HG02852 (cell line): ENCODE measurements around the gene ACADL.
"Not testable (repeated sequence)": the region's sequence is repeated elsewhere in the genome, so short reads cannot be mapped to it uniquely, and the experiment has no call there.

Experiments used
- ATAC-seq: cut with Tn5 transposase; IDR thresholded peaks from one replicate; pipeline ENCODE4 v1.9.1; 2021; ENCODE audit warnings: mild to moderate bottlenecking, moderate library complexity; ENCODE audit not compliant: unreplicated experiment

ACADL gene

DNA sequence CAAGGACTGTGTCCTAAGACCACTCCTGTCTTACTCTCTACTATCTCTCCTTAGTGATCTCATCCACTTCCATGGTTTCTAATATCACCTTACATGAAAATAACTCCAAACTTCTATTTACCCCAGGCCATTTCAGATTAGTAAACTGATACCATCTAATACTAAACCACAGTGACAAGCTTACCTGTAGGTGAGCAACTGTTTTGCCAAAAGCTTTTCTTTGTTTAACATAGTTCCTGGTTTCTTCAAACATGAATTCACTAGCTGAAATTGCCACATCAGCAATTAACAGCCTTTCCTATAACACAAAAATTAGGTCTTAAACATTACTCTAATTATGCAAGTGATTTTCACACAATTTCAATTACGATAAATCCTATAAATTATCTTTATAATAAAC, 22.1 kb downstream of the ACADL start:
- ATAC-seq = no peak

- ATAC-seq = no peak
Measured at GRCh38 chr2:210199854-210200253, 25.4 kb downstream of the ACADL start.

GRCh38 chr2:210199186-210199765, 26.0 kb downstream of the ACADL start:
- peak; percentile 73 for ATAC-seq

DNA sequence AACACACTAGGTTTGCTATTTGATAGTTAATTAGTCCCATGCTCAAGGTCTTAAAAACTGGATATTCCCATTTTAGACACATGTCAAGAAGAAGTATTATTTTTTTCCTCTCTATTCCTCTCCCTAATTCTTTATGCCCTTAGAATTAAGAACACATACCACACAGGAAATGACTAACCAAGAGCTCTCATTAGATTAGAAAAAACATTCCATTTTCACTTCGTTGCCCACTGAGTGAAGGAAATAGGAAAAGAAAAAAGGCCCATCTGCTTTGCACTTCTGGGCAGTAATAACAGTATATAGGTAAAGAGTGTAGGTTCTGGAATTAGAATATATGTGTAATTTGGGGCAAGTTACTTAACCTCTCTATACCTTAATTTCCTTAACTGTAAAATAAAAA, 26.9 kb downstream of the ACADL start:
- ATAC-seq = no peak

GRCh38 chr2:210197720-210198119, 27.5 kb downstream of the ACADL start:
- ATAC-seq = no peak

DNA sequence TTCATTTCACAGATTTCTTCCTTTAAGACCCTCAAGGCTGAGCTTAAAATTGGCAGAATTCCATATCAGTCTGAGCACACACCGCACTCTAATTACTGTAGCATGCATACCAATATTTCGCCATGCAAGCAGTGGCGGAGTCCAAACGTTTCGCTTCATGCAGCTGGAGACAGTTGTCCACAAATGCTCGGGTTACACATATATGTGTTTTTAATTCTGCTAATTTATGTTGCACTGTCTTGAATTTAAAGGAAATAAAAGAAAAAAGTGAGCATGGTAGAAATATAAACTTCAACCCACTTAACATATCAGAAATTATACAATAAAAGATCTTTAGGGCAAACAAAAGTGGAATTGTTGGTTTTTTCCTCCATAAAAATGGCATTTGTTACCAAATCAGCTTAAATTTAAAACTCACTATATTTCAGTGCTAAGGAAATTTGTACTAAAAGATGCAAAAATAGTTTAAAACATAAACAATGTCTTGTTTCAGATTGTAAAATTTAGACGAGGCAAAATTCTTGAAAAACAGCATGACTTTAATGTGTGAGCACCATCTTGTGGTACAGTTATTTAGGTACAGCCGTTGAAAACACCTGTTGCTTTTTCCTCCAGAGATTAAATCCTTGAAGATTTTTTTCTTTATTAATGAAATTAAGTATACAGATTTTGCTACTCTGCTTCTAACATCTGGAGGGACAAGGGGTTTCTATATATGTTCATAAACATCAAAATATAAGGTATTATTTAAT, 30.0 kb downstream of the ACADL start:
- peak; percentile 53 for ATAC-seq

DNA sequence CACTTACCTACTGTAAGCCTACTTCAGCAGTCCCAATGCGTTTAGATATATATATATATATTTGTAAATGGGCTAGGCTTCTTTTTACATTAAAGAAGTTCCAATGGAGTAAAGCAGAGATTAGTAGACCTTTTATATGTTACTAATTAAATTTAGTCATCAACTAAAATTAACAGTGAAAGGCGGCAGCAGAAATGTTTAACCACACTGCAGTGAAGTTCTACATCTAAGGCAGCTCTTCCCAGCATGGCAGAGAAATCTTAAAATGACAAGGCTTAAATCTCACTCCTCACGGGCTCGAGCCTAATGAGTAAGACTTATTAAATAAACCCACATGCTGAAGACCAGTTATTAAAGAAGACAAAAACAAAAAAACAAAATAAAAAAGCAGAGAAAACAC, 34.9 kb downstream of the ACADL start:
- no peak for ATAC-seq

DNA sequence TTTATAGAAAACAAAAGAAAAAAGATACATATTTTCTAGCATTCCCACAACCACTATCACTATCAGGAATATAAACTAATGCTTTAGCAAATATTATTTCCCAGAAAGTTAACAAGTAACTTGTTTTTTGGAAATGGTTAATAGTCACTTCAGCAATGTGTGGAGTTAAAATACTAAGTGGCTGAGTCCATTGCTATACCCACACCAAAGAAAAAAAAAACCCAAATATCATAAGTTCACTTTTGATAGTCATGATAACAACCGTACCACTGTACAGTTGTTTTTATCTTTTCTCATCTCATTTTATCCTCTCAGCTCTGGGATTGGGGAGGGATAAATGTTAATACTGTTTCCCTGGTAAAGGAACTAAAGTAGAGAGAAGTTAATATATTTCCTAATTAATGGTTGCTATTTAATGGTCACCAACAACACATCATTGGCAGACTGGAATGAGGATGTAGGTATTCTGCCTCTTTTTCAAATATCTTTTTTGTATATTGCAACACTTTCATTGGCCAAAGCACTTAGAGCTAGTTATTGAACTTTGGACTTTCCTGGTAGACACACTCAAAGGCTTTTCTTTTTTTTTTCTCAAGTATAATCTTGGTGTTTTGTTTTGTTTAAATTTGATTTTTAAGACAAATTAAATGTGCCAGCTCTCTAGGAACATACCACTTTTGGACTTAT, 35.7 kb downstream of the ACADL start:
- ATAC-seq = no peak

DNA sequence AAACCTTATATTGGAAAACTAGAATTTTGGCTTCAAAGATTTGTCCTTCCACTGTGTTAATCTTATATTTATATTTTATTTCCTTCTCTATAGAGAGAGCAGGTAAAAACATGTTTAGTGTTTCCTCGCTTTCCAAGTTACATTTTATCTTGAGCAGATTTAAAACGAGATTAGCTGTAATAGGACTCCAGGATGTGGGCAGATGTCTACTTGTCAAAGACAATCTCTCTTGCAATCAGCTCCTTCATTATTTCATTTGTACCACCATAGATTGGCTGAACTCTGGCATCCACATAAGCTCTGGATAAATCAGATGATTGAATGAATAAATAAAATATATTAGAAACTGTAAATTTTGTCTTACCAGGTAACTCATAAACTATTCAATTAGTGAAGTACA, 36.5 kb downstream of the ACADL start:
- no peak for ATAC-seq

- ATAC-seq = no peak
Measured at GRCh38 chr2:210188190-210188589, 37.1 kb downstream of the ACADL start.

GRCh38 chr2:210183936-210184335, 41.3 kb downstream of the ACADL start:
- ATAC-seq = not testable (repeated sequence)

DNA sequence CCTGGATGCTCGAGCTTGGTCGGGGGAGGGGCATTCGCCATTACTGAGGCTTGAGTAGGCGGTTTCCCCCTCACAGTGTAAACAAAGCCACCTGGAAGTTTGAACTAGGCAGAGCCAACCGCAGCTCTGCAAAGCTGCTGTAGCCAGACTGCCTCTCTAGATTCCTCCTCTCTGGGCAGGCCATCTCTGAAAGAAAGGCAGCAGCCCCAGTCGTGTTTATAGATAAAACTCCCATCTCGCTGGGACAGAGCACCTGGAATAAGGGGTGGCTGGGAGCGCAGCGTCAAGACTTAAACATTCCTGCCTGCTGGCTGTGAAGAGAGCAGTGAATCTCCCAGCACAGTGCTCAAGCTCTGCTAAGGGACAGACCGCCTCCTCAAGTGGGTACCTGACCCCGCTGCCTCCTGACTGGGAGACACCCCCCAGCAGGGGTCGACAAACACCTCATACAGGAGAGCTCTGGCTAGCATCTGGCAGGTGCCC, 43.6 kb downstream of the ACADL start:
- not testable (repeated sequence) for ATAC-seq

DNA sequence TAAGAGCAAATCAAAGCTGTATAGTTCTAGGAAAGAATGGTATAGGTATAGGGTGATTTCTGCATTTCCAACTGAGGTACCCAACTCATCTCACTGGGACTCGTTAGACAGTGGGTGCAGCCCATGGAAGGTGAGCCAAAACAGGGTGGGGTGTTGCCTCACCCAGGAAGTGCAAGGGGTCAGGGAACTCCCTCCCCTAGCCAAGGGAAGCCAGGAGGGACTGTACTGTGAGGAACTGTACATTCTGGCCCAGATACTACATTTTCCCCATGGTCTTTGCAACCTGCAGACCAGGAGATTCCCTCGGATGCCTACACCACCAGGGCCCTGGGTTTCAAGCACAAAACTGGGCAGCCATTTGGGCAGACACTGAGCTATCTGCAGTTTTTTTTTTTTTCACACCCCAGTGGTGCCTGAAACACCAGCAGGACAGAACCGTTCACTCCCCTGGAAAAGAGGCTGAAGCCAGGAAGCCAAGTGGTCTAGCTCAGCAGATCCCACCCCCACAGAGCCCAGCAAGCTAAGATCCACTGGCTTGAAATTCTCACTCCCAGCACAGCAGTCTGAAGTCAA, 44.1 kb downstream of the ACADL start:
- not testable (repeated sequence) for ATAC-seq

- ATAC-seq = no peak
Measured at GRCh38 chr2:210180477-210180876, 44.8 kb downstream of the ACADL start.

DNA sequence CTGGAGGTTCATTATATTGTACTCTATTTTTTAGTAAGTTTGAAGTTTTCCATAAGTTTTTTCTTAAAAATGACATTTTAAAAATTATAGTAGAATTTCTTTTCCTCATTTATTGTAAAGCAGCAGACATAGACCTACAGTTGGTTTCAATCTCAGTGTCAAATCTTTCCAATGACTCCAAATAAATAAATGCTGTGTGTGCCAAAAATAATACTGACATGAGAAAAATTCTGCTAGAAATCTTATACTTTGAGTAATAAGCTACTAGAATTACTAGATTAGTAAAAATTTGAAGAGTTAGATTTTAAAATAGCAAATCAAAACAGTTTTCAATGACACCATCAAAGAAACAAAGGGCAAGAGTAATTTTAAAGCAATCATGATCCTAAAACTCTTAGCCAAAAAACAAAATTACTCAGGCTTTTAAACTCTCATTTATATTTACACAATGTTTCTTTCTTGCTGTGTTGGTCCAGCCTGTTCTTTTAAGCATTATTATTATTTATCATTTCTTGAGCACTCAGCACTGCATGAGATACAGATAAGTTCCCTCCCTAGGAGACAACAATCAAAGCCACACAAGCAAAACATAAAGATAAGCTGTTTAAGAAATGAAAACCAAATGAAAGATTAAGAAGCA, 45.8 kb downstream of the ACADL start:
- ATAC-seq = no peak

DNA sequence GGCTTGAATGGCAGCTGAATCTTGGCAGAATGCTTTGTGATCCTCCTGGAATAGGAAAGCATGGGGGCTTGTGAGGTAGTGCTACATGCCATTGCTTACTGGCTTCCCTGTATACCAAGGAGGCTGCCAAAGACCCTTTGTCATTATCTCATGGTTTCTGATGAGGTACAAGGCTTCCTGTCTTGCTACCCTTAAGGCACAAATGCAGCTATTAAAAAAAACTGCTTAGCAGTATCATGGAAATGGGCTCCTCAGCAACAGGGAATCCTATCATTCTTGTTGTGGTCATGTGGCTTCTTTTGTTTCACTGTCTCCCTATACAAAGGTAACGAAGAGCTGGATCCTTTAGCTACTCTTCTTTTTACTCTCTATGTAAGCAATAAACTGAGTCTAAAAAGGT, 47.5 kb downstream of the ACADL start:
- no peak for ATAC-seq

- ATAC-seq = not testable (repeated sequence)
Measured at GRCh38 chr2:210177115-210177514, 48.1 kb downstream of the ACADL start.

- ATAC-seq = no peak
Measured at GRCh38 chr2:210174086-210174485, 51.2 kb downstream of the ACADL start.

DNA sequence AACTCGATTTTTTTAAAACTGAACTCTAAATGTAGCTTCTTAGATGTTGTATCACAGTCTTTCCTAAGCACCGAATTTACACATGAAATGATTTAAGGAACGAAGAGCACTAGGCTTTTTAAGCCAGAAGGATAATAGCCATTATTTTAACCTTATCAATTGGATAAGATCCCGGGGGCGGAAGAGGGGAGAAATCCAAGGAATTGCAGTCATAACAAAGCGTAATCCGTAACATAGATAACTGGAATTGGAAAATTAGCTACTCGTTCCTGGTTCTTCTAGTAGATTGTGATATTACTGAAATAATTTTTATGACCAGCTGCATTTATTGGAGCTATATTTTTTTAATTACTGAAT, 53.0 kb downstream of the ACADL start:
- ATAC-seq = no peak

DNA sequence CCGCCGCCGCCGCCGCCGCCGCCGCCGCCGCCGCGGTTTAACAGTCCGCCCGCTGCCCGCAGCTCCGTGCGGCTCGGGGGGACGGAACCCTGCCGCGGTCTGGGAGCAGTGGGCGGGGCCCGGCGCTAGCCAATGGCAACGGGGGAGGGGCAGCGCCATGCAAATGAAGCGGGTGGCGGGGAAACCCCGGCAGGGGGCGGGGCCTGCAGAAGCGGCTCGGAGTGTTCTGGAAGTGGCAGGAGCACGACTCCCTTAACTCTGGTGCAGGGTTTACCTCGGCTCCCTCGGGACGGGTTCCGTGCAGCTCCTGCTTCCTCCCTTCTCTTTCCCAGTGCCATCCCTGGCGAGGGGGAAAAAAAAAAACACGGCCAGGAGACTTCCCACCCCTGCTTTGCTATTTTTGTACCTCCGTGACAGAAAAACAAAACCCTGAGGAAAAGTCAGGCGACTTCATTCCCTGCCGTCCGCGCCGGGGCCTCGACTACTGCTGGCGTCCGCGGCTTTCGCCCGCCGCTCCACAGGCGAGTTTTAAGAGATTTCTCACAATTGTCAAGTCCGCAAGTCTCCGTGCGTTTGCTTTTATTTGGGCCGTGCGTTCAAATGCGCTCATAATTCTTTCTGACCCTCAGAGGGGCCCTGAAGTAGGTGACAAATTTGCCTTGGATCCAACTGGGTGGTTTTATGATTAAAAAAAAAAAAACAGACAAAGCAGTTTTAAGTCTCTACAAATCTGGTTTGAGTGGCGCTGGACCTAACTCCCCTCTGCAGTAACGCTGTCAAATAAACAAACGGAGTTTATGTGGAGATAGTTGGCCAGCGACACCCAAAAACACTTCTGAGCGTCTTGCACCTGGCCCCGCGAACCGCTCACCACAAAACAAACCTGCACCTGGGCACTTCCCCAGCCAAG, 53.7 kb downstream of the ACADL start, which contains the start of gene KANSL1L:
Gene KANSL1L (minus strand): TSS at position 101 of the 910 bp plus-strand sequence. CDS start 16,827 bp downstream, outside the sequence.
- ATAC-seq = peak; percentile 70
